Fibroblast of skin of right quadriceps (primary cell): Measurements from ENCODE around the gene ASCL1.

ENCODE experiments used
- DNase-seq: peaks from one replicate; pipeline ENCODE4 v3.0.0-alpha.2; 2013

The ASCL1 gene

GRCh38 chr12:102953221-102953620 is 4.3 kb upstream of the ASCL1 start:
- DNase-seq: no peak

- DNase-seq: no peak
Measured at GRCh38 chr12:102954134-102954533, 3.3 kb upstream of the ASCL1 start.

GRCh38 chr12:102955926-102956737 is 1.3 kb upstream of the ASCL1 start:
- DNase-seq: no peak

GRCh38 chr12:102956738-102957327 is 641 bp upstream of the ASCL1 start:
- DNase-seq: no peak

- peak; percentile 19 for DNase-seq
Measured at GRCh38 chr12:102958073-102958829, 777 bp downstream of the ASCL1 start.

GRCh38 chr12:102958830-102959176 is 1.3 kb downstream of the ASCL1 start:
- no peak for DNase-seq

- no peak for DNase-seq
Measured at GRCh38 chr12:102959391-102959790, 1.9 kb downstream of the ASCL1 start.

- DNase-seq: no peak
Measured at GRCh38 chr12:102960766-102961465, 3.4 kb downstream of the ASCL1 start.

GRCh38 chr12:102961466-102961855 is 4.0 kb downstream of the ASCL1 start:
- DNase-seq: no peak

GRCh38 chr12:102962532-102962931 is 5.1 kb downstream of the ASCL1 start:
- DNase-seq: no peak

GRCh38 chr12:102962986-102963385 is 5.5 kb downstream of the ASCL1 start:
- no peak for DNase-seq

- DNase-seq: no peak
Measured at GRCh38 chr12:102963796-102964195, 6.3 kb downstream of the ASCL1 start.

- no peak for DNase-seq
Measured at GRCh38 chr12:102964872-102965271, 7.4 kb downstream of the ASCL1 start.

- DNase-seq: no peak
Measured at GRCh38 chr12:102965281-102966155, 8.0 kb downstream of the ASCL1 start.

GRCh38 chr12:102966200-102966863 is 8.9 kb downstream of the ASCL1 start:
- no peak for DNase-seq

GRCh38 chr12:102970780-102971179 is 13.3 kb downstream of the ASCL1 start:
- no peak for DNase-seq

- DNase-seq: no peak
Measured at GRCh38 chr12:102971227-102971626, 13.8 kb downstream of the ASCL1 start.

GRCh38 chr12:102973583-102973982 is 16.1 kb downstream of the ASCL1 start:
- DNase-seq: no peak

- no peak for DNase-seq
Measured at GRCh38 chr12:102976609-102977280, 19.3 kb downstream of the ASCL1 start.

- DNase-seq: no peak
Measured at GRCh38 chr12:102977945-102978706, 20.7 kb downstream of the ASCL1 start.
